Lung (tissue), 12 donors: ENCODE data around the gene TEDDM1. TPM values are rescaled to one million over a fixed set of nuclear protein-coding genes. Genes with fewer than 3 reads are reported as not detected.

Experiments
- ATAC-seq: fragments of 200-7000 bp; cut with Tn5 transposase; one replicate; pipeline ENCODE4 v1.9.1; 2020; ENCODE audit warnings: moderate number of reproducible peaks; ENCODE audit not compliant: insufficient read depth, low FRiP score
- DNase-seq, 3 donors: peaks; one replicate each; pipeline ENCODE4 v3.0.0-alpha.2; 2013 to 2017
- H3K27ac ChIP-seq, 2 donors: one replicate each; pipeline ENCODE4 v1.5.1; 2013; ENCODE audit warnings: mild to moderate bottlenecking in 2 of 2, moderate library complexity in 2 of 2, control low read depth in 1 of 2, inconsistent platforms in 1 of 2, low read depth in 1 of 2, low read length in 1 of 2
- H3K27me3 ChIP-seq, 3 donors: one replicate each; pipeline ENCODE4 v1.5.1; 2013; ENCODE audit warnings: low read length in 2 of 3; ENCODE audit not compliant: control insufficient read depth in 3 of 3, insufficient read depth in 3 of 3
- H3K36me3 ChIP-seq, 4 donors: one replicate each; pipeline ENCODE4 v1.5.1; 2013; ENCODE audit warnings: low read length in 4 of 4, mild to moderate bottlenecking in 1 of 4, moderate library complexity in 1 of 4; ENCODE audit not compliant: control insufficient read depth in 4 of 4, insufficient read depth in 4 of 4
- H3K4me1 ChIP-seq, 5 donors: one replicate each; pipeline ENCODE4 v1.5.1; 2013; ENCODE audit warnings: low read length in 5 of 5, mild to moderate bottlenecking in 2 of 5, moderate library complexity in 1 of 5; ENCODE audit not compliant: control insufficient read depth in 5 of 5, insufficient read depth in 5 of 5
- H3K4me3 ChIP-seq: one replicate; pipeline ENCODE4 v1.5.1; 2013; ENCODE audit warnings: mild to moderate bottlenecking, control low read depth, moderate library complexity
- H3K9ac ChIP-seq, 2 donors: one replicate each; pipeline ENCODE4 v1.5.1; 2013; ENCODE audit warnings: low read length in 2 of 2, control low read depth in 1 of 2; ENCODE audit not compliant: insufficient read depth in 1 of 2
- H3K9me3 ChIP-seq, 4 donors: one replicate each; pipeline ENCODE4 v1.5.1; 2013; ENCODE audit warnings: low read length in 3 of 4, mild to moderate bottlenecking in 1 of 4, moderate library complexity in 1 of 4; ENCODE audit not compliant: control insufficient read depth in 4 of 4, insufficient read depth in 3 of 4
- CTCF ChIP-seq: IDR thresholded peaks from 2 replicates; pipeline ENCODE4 v1.5.1; 2012; ENCODE audit warnings: mild to moderate bottlenecking; ENCODE audit errors: control extremely low read depth, extremely low read depth
- WGBS, 2 donors: extraction: QIAGEN DNeasy Blood & Tissue Kit; methylation state at CpG; one replicate each; pipeline ENCODE4 v1.1.7; 2013; 5-methylcytosine and 5-hydroxymethylcytosine counted together
- polyA plus RNA-seq, 2 donors: library from polyadenylated mRNA; stranded (reverse); fragments of 200-250 nt; gene quantifications; one replicate each; pipeline ENCODE4 v1.2.1, GENCODE V29; 2013
- total RNA-seq, 2 donors: library from RNA; depleted of rRNA in 1 of 2; stranded (reverse); fragments of >200 nt in 1 of 2; gene quantifications; one replicate each; pipeline ENCODE4 v1.2.1, GENCODE V29; 2014 to 2021
- donor health status: control.
- donor health status: control.
- donor health status: Bipolar disorder and iron deficiency.
- donor health status: healthy.
- donor health status: DM: yes; HTN: yes; CAD: no.

Gene TEDDM1
- total and polyA plus RNA-seq, 4 donors, result not detected

- H3K4me1 ChIP-seq, result peaks cover 0 to 29% (median 3%) of the 10 kb centered on the region in 5 donors
- DNase-seq (no peak), ATAC-seq (peak; percentile 1)
- TF ChIP-seq CTCF, result no peak
- no peaks in the 10 kb centered on the region for H3K27me3 ChIP-seq
- H3K9me3 ChIP-seq, result no peaks in the 10 kb centered on the region
- H3K9ac ChIP-seq, result peak overlapping the region; percentile 59 to 89
- peaks cover 8 to 24% (median 12%) of the 10 kb centered on the region in 4 donors for H3K36me3 ChIP-seq
- H3K4me3 ChIP-seq, result peak overlapping the region; percentile 74
- H3K27ac ChIP-seq, result peak overlapping the region; percentile 95 to 99
- WGBS, 2 donors, result 13 to 14% methylated on average over 41 to 47 of the region's 47 CpGs
Measured at GRCh38 chr1:182392050-182393028, 8.1 kb downstream of the TEDDM1 start.

- peaks cover 14 to 32% (median 20%) of the 10 kb centered on the region in 4 donors for H3K36me3 ChIP-seq
- H3K4me1 ChIP-seq, result peaks cover 0 to 22% (median 4%) of the 10 kb centered on the region in 5 donors
- peak; percentile 97 to 98 (median 98) for DNase-seq
- peak within 1 kb of the TSS; percentile 76 to 89 for H3K9ac ChIP-seq
- H3K9me3 ChIP-seq, result no peaks in the 10 kb centered on the region
- no peak for TF ChIP-seq CTCF
- H3K4me3 ChIP-seq, result peak within 1 kb of the TSS; percentile 87
- H3K27ac ChIP-seq, result peak within 1 kb of the TSS; percentile 95 to 99
- no peaks in the 10 kb centered on the region for H3K27me3 ChIP-seq
- peak; percentile 88 for ATAC-seq
- 0 to 1% methylated on average over 64 to 70 of the region's 70 CpGs for WGBS, 2 donors
Measured at GRCh38 chr1:182391362-182392049, 9.0 kb downstream of the TEDDM1 start, which contains the start of gene GLUL. Gene GLUL, minus strand, starts transcription at chr1:182391790. Its CDS starts 3,053 bp downstream, at chr1:182388737.

GRCh38 chr1:182391028-182391361, 9.5 kb downstream of the TEDDM1 start:
- DNase-seq (no peak), ATAC-seq (no peak)
- WGBS, 2 donors, result 0% methylated on average over 33 to 35 of the region's 35 CpGs
- Histone ChIP-seq H3K4me3 (peak overlapping the region; percentile 87), H3K4me1 (peaks cover 0 to 17% (median 4%) of the 10 kb centered on the region in 5 donors), H3K27ac (peak overlapping the region; percentile 95 to 99), H3K9ac (peak overlapping the region; percentile 50 to 85), H3K9me3 (no peaks in the 10 kb centered on the region), H3K36me3 (peaks cover 20 to 37% (median 25%) of the 10 kb centered on the region in 4 donors), H3K27me3 (no peaks in the 10 kb centered on the region)
- TF ChIP-seq CTCF, result no peak
